GM21619 (cell line): ENCODE data around the gene RNF187.

Experiments
- ATAC-seq: cut with Tn5 transposase; IDR thresholded peaks from one replicate; pipeline ENCODE4 v1.9.1; 2021; ENCODE audit not compliant: unreplicated experiment

Gene RNF187

GRCh38 chr1:228487336-228488124 lies at the start of gene RNF187:
Gene RNF187 (plus strand): TSS chr1:228487382.
- ATAC-seq = peak; percentile 67

- no peak for ATAC-seq
Observed at GRCh38 chr1:228437424-228437962, 49.7 kb upstream of the RNF187 start.

- no peak for ATAC-seq
Observed at GRCh38 chr1:228438266-228438665, 48.9 kb upstream of the RNF187 start.

- no peak for ATAC-seq
Observed at GRCh38 chr1:228440761-228441500, 46.3 kb upstream of the RNF187 start.

GRCh38 chr1:228443395-228443794 lies 43.8 kb upstream of the RNF187 start:
- no peak for ATAC-seq

- ATAC-seq = no peak
Observed at GRCh38 chr1:228445490-228445842, 41.7 kb upstream of the RNF187 start.

- ATAC-seq = peak; percentile 74
Observed at GRCh38 chr1:228445843-228446650, 41.1 kb upstream of the RNF187 start.

- ATAC-seq = no peak
Observed at GRCh38 chr1:228446852-228447251, 40.3 kb upstream of the RNF187 start.

GRCh38 chr1:228448372-228448771 lies 38.8 kb upstream of the RNF187 start:
- ATAC-seq = no peak

GRCh38 chr1:228450200-228450599 lies 37.0 kb upstream of the RNF187 start:
- no peak for ATAC-seq

GRCh38 chr1:228452194-228453021 lies 34.8 kb upstream of the RNF187 start:
- no peak for ATAC-seq

- ATAC-seq = no peak
Observed at GRCh38 chr1:228453022-228453560, 34.1 kb upstream of the RNF187 start.

GRCh38 chr1:228453614-228454013 lies 33.6 kb upstream of the RNF187 start:
- no peak for ATAC-seq

- no peak for ATAC-seq
Observed at GRCh38 chr1:228454238-228454637, 32.9 kb upstream of the RNF187 start.

- ATAC-seq = no peak
Observed at GRCh38 chr1:228455715-228456114, 31.5 kb upstream of the RNF187 start.

- ATAC-seq = no peak
Observed at GRCh38 chr1:228456252-228457016, 30.7 kb upstream of the RNF187 start.

- ATAC-seq = peak; percentile 9
Observed at GRCh38 chr1:228457017-228457395, 30.2 kb upstream of the RNF187 start.

GRCh38 chr1:228457396-228458176 lies 29.6 kb upstream of the RNF187 start:
- ATAC-seq = peak; percentile 88
